Mononuclear cell (primary cell): ENCODE measurements around the gene ENPP6. TPM values are rescaled to one million over a fixed set of nuclear protein-coding genes. Genes with fewer than 3 reads are reported as not detected.

Experiments used
- H3K27me3 ChIP-seq: 2 replicates; pipeline ENCODE4 v1.6.0; 2011; ENCODE audit warnings: low read length, control low read depth; ENCODE audit not compliant: insufficient read depth
- H3K4me1 ChIP-seq: 2 replicates; pipeline ENCODE4 v1.5.1; 2011; ENCODE audit warnings: mild to moderate bottlenecking, low read length, control low read depth; ENCODE audit not compliant: insufficient read depth
- H3K4me3 ChIP-seq: 2 replicates; pipeline ENCODE4 v1.5.1; 2011; ENCODE audit warnings: mild to moderate bottlenecking, low read length, moderate library complexity
- H3K9me3 ChIP-seq: 2 replicates; pipeline ENCODE4 v1.5.1; 2011; ENCODE audit warnings: low read depth, mild to moderate bottlenecking, control low read depth, low read length
- total RNA-seq: library from RNA; depleted of rRNA; stranded (reverse); fragments of >200 nt; gene quantifications from one replicate; pipeline ENCODE4 v1.2.3, GENCODE V29; 2012

ENPP6 gene
- total RNA-seq, 1 donor: not detected

GRCh38 chr4:184120549-184121127, 97.0 kb downstream of the ENPP6 start:
- H3K9me3 ChIP-seq: no peaks in the 10 kb centered on the region
- H3K27me3 ChIP-seq: peaks cover 5% of the 10 kb centered on the region
- no peaks in the 10 kb centered on the region for H3K4me1 ChIP-seq
- no peak overlapping the region for H3K4me3 ChIP-seq

DNA sequence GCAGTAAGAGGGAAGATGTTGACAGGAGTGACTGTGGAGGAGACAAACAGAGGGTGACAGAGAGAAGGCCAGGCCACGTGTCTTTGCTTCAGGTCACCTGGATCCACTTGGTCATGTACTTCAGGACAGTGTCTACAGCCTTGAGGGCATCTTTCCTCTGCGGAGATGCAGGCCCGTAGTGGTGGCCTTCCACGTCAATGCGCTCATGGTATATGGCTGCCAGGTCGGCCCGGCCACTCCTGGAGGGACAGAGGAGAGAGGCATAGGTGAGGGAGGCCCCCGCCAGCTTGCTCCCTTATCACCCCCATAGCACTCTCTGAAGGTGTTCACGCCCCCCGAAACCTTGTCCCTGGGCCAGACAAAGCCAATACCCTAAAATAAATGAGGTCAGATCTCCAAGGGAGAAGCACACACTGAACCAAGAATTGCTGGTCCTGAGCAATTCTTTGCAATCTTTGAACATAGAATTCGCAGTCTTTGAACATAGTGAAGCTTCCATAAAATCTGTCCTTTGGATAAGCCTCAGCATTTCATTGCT, 99.9 kb downstream of the ENPP6 start:
- H3K27me3 ChIP-seq: no peaks in the 10 kb centered on the region
- no peak overlapping the region for H3K4me3 ChIP-seq
- H3K9me3 ChIP-seq: no peaks in the 10 kb centered on the region
- no peaks in the 10 kb centered on the region for H3K4me1 ChIP-seq

DNA sequence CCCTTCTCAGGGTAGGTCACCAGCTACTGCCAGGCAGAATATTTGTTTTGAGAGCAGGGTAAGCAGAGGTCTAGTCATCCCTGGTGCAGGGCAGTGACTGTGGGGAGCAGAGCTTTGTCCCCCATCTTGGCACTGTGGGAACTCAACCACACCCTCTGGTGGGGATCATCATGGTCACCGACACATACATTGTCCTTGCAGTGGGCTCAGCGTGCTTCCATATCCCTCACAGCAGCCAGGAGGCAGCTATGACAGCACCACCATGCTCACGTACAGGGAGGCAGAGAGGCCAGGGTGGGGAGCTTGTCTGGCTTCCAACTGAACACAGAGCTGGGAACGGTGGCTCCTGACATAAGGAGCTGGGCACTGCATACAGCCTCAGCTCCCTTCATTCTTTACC, 102.3 kb downstream of the ENPP6 start:
- H3K4me3 ChIP-seq: no peak overlapping the region
- no peaks in the 10 kb centered on the region for H3K4me1 ChIP-seq
- H3K9me3 ChIP-seq: no peaks in the 10 kb centered on the region
- H3K27me3 ChIP-seq: no peaks in the 10 kb centered on the region

GRCh38 chr4:184114431-184114830, 103.2 kb downstream of the ENPP6 start:
- no peaks in the 10 kb centered on the region for H3K4me1 ChIP-seq
- no peaks in the 10 kb centered on the region for H3K27me3 ChIP-seq
- H3K9me3 ChIP-seq: no peaks in the 10 kb centered on the region
- no peak overlapping the region for H3K4me3 ChIP-seq

- no peaks in the 10 kb centered on the region for H3K27me3 ChIP-seq
- no peaks in the 10 kb centered on the region for H3K4me1 ChIP-seq
- no peaks in the 10 kb centered on the region for H3K9me3 ChIP-seq
- H3K4me3 ChIP-seq: no peak overlapping the region
These were observed 105.6 kb downstream of the ENPP6 start for GRCh38 chr4:184112006-184112550.

- no peaks in the 10 kb centered on the region for H3K4me1 ChIP-seq
- H3K4me3 ChIP-seq: no peak overlapping the region
- H3K27me3 ChIP-seq: no peaks in the 10 kb centered on the region
- H3K9me3 ChIP-seq: no peaks in the 10 kb centered on the region
These were observed 106.3 kb downstream of the ENPP6 start for GRCh38 chr4:184111233-184111832.

DNA sequence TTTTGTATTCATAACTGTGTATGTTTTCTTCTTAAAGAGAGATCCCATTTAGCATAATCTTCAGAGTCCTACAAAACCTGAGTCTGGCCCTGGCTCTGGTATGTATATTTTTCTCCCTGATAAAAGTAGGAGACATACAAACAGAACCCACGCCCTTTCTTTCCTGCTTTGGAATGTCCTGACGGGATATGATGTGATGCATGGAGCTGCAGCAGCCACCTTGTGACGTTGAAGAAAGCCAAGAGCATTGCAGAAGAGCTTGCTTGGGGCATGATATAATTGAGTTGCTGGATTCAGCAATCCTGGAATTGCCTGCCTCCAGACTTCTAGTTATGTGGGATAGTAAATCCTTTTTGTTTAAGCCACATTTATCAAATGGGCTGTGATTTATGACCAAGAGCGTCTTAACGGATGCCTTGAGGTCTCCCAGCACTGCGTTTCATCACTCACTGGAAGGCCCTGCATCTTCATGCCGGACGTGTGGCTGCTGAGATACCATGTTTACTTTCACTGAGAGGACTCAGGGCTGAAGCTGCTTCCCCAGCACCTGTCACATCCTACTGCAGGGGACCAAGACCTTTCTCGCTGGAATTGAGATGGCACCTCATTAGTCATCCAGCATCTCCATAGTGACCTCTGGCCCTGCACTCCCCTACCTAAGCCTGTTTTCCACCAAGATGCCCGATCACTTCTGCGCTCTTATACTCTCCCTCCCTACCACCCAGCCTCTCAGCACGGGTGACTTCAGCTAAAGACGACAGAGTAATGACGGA, 107.0 kb downstream of the ENPP6 start:
- no peaks in the 10 kb centered on the region for H3K9me3 ChIP-seq
- H3K4me1 ChIP-seq: no peaks in the 10 kb centered on the region
- no peak overlapping the region for H3K4me3 ChIP-seq
- no peaks in the 10 kb centered on the region for H3K27me3 ChIP-seq

DNA sequence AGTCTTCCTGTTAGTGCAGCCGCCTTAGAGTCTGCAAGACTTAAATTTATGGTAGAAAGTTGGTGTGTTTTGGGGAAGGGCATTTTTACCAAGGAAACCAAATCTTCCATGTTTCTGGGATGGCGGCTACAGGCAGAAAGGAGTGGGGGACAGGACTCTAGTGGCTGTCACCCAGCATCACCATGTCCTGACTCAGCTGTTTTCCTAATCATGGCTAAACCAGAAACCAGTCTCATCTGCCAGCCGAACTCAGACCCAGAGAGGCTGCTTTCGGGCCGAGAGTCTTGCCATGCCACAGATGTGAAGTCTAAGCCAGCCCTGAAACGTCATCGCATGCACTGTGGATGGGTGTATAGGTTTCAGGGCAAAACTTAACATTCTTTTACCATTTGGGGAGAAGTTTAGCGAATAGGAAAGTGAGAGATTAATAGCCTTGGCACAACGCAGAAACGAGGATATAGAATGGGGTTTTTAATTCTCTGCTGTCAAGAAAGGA, 109.6 kb downstream of the ENPP6 start:
- Histone ChIP-seq H3K4me1 (no peaks in the 10 kb centered on the region), H3K27me3 (no peaks in the 10 kb centered on the region)

DNA sequence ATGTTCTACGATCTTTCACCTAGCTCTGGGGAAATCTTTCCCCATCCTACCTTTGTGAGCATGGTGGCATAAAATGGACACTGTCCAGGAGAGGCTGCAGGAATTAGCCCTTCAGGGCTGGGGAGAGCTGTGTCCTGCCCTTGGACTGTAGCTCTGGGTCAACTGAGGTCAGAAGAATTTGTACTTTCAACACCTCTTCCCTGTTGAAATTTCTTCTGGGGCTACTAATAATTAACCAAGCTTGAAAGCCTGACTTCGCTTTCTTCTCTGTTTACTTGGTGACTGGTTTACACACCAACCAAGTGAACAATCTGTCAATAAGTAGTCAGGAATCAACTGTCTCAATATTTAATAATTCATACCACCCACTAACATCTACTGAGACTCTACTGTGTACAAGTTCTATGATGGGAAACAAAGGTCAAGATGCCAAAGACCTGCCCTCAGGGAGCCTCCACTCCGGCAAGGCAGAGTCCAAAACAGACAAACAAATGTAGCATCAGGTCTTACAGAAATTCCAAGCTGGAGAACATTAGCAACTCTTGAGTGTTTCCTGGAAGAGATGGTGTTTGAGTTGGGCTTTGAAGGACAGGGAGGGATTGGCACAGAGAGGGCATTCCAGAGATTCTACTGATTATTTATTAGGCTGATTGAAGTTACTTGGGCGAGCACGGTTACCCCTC, 113.1 kb downstream of the ENPP6 start:
- Histone ChIP-seq H3K27me3 (no peaks in the 10 kb centered on the region), H3K4me1 (no peaks in the 10 kb centered on the region), H3K4me3 (no peak overlapping the region), H3K9me3 (no peaks in the 10 kb centered on the region)

More for the DNA sequence above, 109.6 kb downstream of the ENPP6 start:
- no peaks in the 10 kb centered on the region for H3K9me3 ChIP-seq
- H3K4me3 ChIP-seq: no peak overlapping the region

DNA sequence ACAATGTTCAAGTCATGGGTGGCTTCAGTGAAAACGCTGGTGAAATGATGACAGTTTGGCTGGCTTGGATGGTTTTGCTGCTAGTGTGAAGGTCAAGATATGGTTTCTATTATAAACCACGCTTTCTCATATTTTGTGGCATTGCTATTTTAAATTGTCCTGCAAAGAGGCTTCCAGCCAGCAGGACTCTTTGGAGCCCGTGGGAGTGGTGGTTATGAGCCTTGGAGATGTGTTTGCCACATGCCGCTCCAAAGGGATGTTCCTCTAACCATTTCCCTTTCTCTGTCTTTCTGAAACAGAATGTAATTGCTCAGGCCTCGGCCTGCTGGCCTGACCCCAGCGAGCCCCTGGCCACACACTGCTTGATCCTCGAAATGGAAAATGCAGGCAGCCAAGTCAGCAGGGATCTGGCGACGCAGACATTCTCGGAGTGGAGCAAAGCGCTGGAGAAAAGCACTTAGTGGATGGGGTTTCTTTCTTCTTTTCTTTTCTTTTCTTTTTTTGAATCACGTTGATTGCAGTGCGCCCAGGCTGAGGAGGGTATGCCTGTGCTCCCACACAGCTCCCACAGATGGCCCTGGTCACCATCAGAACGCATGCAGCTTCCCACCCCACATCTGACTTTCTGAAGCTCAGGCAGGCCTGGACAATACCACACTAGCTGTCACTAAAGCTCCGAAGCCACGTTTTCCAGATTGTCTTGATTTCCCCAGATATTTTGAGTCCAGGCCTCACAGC, 114.0 kb downstream of the ENPP6 start:
- Histone ChIP-seq H3K9me3 (no peaks in the 10 kb centered on the region), H3K27me3 (no peaks in the 10 kb centered on the region), H3K4me1 (no peaks in the 10 kb centered on the region), H3K4me3 (no peak overlapping the region)

- H3K9me3 ChIP-seq: no peaks in the 10 kb centered on the region
- no peaks in the 10 kb centered on the region for H3K4me1 ChIP-seq
- no peaks in the 10 kb centered on the region for H3K27me3 ChIP-seq
- no peak overlapping the region for H3K4me3 ChIP-seq
These were observed 114.7 kb downstream of the ENPP6 start for GRCh38 chr4:184102927-184103326.

- no peaks in the 10 kb centered on the region for H3K4me1 ChIP-seq
- H3K27me3 ChIP-seq: no peaks in the 10 kb centered on the region
- H3K9me3 ChIP-seq: no peaks in the 10 kb centered on the region
- no peak overlapping the region for H3K4me3 ChIP-seq
These were observed 115.2 kb downstream of the ENPP6 start for GRCh38 chr4:184102488-184102887.

DNA sequence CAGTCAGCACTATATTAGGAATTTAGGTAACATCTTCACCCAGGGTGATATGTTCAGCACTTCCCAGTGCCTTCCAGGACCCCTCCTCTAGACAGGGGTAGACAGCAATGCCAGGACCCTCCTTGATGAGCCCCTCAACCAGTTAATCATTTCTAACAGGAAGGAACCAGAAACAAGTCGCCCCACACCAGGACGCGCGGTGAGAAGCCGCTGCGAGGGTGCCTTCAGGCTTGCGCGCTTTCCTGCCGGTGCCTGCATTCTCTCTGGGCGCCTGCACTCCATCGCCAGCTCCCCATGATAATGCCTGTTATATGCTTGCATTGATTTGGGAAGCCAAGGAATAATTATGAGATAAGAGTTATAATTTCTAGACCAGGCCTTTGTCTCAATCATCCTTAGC, 116.0 kb downstream of the ENPP6 start:
- no peaks in the 10 kb centered on the region for H3K27me3 ChIP-seq
- no peaks in the 10 kb centered on the region for H3K4me1 ChIP-seq
- no peaks in the 10 kb centered on the region for H3K9me3 ChIP-seq
- no peak overlapping the region for H3K4me3 ChIP-seq

- no peak overlapping the region for H3K4me3 ChIP-seq
- H3K27me3 ChIP-seq: no peaks in the 10 kb centered on the region
- H3K9me3 ChIP-seq: no peaks in the 10 kb centered on the region
- H3K4me1 ChIP-seq: no peaks in the 10 kb centered on the region
These were observed 117.3 kb downstream of the ENPP6 start for GRCh38 chr4:184100297-184100885.
